ENCODE results near the gene STH.

Gene STH

DNA sequence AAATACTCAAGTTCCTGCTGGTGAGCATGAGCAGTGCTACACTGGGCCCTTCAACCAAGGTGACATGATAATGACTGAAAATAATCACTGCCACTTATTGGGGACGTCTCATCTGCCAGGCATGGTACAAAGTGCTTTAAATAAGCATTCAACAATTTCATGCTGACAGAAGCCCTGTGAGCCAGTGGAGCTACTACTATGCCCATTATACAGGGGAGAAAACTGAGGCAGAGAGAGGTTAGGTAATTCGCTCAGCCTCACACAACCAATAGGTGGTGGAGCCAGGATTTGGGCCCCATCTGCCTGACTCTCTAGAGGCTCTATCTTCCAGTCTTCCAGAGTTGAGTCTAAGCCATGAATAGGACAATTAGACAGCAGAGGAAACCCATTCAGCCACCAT is 30.3 kb upstream of the STH start:
- no peak for DNase-seq

DNA sequence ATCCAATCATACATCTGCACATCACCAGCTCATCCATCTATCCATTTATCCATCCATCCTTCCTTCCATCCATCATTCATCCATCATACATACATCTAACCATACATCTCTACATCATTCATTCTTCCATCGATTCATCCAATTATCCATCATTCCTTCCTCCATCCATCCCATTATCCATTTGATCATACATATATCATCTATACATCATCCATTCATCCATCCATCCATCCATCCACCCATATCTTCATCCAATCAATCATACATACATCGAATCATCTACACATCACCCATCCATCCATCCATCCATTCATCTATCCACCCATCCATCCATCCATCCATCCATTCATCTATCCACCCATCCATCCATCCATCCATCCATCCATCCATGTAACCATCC is 29.3 kb upstream of the STH start:
- no peak for DNase-seq

DNA sequence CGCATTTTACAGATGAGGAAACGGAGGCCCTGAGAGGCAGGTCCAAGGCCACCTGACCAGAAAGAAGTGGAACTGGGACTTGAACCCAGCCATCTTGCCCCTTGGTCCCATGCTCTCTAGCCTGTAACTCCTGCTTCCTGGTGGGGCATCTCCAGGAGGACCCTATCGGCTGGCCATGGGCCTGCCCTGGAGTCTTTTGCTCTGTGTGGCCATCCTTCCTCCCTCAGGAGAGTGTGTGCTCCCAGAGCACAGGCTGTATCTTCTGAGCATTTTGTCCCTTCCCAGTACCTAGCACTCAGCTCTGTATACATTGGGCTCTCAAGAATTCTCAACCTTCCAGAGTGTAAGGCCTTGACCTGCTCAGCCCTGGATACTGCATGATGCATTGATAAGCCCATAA is 28.4 kb upstream of the STH start:
- DNase-seq = no peak

DNA sequence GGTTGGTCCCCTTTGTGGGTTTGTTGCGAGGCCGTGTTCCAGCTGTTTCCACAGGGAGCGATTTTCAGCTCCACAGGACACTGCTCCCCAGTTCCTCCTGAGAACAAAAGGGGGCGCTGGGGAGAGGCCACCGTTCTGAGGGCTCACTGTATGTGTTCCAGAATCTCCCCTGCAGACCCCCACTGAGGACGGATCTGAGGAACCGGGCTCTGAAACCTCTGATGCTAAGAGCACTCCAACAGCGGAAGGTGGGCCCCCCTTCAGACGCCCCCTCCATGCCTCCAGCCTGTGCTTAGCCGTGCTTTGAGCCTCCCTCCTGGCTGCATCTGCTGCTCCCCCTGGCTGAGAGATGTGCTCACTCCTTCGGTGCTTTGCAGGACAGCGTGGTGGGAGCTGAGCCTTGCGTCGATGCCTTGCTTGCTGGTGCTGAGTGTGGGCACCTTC is 27.3 kb upstream of the STH start:
- DNase-seq = no peak

DNA sequence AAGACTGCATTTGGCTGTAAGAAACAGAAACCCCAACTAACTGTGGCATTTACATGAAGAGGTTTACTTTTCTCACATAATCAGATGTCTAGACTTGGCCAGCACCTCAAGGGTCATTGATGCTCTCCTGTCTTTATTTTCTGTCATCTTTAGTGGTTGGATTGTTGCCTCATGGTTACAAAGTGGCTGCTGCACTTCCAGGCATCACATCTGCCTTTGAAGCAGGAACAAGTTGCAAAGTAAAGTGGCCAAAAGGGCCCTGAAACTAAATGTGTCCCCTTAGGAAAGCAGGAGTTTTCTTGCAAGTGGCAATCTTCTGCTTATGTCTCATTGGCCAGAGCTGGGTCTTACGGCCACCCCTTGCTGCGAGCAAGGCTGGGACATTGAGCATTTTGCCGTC is 26.5 kb upstream of the STH start:
- no peak for DNase-seq

DNA sequence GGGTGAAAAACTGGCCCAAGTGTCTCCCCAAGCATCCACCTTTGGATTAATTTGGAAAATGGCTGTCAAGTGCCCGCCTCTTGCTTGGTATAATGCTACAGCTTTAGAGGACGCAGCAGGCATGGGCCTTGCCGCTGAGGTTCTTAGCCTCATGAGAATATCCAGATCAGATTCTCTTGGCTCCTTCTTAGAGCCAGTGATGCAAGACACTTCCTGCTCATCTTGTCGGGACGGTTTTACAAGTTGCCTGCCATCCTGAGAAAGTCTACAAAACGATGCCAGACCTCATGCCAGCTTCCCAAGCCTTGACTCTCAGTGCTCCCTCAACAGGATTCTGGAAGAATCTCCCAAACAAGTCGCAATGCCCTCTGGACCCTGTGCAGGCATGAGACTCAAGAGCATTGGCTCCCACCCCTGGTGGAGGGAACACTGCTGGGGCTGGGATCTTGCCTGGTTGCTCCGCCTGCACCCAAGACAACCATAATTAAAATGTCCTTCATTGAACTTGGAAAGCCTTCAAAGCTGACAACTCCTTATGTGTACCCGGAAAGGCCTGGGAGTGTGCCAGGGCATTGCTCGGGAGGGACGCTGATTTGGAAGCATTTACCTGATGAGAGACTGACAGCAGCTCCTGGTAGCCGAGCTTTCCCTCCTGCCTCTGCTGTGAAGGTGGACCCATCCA is 25.8 kb upstream of the STH start:
- no peak for DNase-seq

DNA sequence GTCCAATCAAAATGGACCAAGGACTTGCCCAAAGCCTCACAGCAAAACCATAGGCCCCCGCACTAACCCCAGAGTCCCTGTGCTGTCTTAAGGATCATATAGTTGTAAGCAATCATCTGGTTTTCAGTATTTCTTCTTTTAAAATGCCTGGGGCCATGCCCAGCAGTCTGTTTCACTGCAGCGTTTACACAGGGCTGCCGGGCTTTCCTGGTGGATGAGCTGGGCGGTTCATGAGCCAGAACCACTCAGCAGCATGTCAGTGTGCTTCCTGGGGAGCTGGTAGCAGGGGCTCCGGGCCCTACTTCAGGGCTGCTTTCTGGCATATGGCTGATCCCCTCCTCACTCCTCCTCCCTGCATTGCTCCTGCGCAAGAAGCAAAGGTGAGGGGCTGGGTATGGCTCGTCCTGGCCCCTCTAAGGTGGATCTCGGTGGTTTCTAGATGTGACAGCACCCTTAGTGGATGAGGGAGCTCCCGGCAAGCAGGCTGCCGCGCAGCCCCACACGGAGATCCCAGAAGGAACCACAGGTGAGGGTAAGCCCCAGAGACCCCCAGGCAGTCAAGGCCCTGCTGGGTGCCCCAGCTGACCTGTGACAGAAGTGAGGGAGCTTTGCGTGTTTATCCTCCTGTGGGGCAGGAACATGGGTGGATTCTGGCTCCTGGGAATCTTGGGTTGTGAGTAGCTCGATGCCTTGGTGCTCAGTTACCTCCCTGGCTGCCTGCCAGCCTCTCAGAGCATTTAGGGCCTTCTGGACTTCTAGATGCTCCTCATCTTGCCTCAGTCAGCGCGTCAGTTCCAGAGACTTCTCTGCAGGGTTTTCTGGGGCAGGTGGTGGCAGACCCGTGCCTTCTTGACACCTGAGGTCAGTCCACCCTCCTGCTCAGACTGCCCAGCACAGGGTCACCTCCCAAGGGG is 24.8 kb upstream of the STH start:
- no peak for DNase-seq

DNA sequence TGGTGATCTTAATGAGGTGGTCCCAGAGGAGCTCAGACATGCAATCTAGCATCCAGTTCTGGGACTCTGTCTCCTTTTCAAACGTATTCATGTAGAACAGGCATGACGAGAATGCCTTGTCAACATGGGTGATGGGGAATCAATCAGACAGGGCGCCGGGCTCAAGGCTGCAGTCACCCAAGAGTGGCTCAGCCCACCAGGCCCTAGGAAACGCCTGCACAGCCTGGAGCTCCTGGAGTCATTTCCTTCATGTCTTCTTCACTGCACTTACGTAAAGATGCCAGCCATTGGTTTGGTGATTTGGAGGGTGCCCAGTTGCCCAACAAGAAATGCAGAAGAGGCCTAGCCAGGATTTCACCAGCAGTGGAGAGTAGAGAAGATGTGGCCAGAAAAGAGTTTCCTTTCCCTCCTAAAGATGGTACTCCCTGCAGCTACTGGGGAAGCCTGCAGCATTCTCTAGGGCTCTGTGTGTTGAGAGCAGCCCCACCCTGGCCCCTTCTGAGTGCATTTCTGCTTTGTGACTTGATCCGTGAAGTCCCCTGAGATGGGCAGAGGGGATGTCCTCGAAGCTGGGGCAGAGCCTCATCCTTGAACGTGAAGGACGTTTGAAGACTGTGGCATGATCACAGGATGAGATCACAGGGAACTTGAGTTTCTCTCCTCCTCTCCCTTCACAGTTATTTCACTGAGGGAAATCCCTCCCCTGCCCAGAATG is 24.0 kb upstream of the STH start:
- no peak for DNase-seq

DNA sequence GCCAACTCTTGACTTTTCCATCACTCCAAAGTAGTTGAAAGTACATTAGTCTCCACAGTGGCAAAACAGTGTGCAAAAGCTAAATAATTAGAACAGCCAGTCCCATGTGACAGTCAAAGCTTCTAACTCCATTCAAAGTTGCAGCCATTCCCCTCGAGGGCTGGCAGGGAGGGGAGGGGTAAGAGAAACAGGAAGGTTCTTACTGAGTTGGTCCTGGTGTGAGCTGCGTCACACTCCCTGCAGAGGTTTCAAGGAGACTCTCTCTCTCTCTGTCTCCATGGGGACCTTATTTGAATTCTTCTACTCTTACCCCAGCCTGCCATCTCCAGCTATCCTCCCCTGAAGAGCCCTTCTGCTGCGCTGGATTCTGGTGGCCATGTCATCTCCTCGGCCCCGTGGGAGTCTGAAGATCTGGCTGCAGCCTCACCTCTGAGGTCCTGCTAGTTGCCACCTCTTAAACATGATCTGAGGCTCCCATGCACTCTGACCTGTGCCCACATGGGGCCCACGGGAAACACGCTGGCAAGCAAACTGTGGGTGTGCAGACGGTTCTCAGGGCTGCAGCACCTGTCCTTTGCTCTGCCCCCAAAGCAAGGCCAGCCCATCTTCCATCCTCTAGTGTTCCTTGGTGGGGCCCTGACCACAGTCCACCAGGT is 23.3 kb upstream of the STH start:
- no peak for DNase-seq

DNA sequence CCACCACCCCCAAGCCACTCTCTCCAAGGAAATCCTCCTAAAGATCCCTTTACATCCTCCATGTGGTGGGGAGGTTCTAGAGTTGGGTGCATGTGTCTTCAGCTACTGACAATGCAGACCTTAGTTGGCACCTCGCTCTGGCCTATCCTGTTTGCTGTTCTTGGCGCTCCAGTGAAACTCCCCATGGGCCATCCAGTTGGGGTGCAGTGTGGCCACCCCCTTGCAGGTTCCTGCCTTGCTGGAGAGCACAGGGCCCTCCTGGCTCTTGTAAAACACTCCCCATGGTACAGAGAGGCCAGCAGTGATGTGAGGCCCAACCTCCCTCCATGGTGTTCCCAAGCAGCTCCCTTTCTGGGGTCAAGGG is 22.7 kb upstream of the STH start:
- DNase-seq = no peak

DNA sequence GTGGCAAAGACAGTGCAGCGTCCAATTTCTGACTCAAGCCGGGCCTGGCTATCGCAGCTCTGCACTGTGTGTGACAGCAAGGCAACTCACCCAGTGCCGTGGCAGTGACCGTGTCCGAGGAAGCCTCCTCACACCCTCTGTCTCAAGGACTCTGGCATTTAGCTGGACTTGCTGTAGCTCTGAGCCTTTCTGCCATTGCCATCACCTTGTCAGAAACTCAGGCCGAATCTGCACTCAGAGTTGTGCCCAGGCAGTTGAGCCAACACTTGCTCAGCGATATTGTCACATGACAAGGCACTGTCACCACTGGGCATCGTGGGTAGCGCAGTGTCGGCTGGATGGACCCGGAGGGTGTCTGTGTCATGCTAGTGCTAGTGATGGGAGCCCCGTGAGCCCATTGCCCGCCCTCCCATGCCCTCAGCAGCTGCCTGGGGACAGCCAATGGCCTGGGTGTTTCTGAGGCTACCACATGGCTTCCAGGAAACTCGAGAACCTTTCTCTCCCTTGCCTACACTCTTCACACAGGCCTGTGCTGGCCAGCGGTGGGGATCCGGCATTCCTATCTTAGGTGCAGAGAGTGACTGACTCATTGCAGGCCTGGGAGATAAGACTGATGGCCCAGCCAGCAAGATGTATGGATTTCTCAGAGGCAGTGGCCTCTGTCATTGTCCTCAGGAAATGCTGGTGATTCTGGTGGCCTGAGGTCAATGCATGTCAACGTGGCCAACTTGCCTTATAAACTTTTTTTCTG is 22.1 kb upstream of the STH start:
- DNase-seq = no peak

DNA sequence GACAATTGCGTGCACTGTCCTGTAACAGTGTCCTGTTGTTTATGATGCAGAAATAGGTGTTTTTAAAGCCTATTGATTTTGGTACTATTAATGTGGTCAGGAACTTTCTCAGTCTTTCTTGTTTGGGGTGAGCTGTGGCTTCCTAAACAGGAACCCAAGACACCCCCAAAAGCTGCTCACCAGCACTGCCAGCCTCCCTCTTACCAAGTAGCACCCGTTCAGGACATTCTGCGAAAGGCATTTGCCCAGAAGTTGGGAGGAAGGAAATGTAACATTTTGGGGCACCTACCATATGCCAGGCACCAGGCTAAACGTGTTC is 21.6 kb upstream of the STH start:
- no peak for DNase-seq

DNA sequence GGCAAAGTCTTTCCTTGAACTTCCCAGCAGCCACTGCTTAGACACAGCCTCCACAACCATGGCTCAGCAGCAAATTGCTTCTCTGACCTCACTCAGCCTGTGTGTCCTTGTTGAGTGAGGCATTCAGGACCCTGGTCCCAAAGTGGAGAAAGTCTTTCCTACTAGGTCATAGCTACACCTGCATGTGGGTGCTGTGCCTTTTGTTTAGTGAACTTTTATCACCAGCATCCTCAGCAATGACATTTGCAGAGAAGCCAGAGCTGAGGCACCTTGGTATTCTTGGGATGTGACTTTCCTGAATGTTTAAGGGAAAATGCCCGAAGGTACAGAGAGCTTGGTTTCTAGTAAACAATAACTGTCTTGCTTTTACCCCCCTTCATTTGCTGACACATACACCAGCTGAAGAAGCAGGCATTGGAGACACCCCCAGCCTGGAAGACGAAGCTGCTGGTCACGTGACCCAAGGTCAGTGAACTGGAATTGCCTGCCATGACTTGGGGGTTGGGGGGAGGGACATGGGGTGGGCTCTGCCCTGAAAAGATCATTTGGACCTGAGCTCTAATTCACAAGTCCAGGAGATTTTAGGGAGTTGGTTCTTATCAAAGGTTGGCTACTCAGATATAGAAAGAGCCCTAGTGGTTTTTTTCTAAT is 20.9 kb upstream of the STH start:
- no peak for DNase-seq

DNA sequence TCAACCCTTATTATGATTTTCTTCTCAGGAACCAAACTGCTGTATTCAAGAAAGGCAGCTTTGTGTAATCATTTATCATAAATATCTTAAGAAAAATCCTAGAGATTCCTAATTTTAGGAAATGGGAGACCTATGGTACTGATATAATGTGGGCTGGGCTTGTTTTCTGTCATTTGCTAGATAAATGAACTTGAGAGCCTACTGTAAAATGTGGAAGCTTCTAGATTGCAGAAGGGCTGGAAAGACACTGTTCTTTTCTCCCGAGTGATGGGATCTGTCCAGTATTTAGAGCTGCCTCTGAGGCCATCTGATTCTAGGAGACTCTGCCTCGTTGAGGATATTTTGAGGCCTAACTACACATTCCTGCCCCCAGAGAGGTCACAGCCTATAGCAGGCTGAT is 19.9 kb upstream of the STH start:
- DNase-seq = no peak

DNA sequence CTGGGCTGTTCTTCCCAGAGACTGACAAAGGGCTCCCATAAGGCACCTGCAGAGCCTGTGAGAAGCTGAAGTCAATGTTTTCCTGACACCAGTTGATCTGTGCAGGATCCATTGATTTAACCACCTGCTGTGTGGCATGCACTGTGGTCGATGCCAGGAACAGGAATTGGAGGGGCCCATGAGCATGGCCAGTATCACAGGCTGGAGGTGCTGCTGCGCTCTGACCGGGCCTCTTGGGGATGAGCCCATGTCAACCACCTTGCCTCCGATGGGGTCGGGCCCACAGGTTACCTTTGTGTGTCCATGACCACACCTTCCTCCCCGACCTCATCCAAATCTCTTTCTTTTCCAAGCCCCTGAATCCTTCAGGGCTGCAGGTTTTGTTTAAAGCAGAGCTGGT is 18.2 kb upstream of the STH start:
- no peak for DNase-seq

DNA sequence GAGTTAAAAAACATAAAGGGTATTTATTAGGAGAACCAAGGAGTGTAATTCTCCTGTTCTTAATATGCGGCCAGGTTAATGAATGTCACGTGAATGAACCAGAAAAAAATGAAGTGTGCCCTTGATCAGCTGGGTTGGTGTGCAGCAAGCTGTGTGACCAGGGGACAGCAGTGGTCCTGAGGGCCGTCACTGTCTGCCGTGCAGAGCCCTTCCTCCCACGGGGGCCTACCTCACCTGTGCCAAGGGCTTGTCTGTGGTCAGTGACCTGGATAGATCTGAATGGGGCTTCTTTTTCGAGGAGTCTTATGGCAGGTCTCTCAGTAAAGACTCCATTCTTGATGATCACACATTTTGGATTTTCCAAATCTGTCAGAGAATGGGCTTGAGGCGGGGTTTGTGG is 17.7 kb upstream of the STH start:
- DNase-seq = no peak

DNA sequence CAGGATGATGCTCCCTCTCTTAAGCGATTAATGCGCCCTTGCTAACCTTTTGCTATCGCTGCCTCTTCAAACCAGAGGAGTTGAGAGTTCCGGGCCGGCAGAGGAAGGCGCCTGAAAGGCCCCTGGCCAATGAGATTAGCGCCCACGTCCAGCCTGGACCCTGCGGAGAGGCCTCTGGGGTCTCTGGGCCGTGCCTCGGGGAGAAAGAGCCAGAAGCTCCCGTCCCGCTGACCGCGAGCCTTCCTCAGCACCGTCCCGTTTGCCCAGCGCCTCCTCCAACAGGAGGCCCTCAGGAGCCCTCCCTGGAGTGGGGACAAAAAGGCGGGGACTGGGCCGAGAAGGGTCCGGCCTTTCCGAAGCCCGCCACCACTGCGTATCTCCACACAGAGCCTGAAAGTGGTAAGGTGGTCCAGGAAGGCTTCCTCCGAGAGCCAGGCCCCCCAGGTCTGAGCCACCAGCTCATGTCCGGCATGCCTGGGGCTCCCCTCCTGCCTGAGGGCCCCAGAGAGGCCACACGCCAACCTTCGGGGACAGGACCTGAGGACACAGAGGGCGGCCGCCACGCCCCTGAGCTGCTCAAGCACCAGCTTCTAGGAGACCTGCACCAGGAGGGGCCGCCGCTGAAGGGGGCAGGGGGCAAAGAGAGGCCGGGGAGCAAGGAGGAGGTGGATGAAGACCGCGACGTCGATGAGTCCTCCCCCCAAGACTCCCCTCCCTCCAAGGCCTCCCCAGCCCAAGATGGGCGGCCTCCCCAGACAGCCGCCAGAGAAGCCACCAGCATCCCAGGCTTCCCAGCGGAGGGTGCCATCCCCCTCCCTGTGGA is 16.0 kb upstream of the STH start:
- no peak for DNase-seq

DNA sequence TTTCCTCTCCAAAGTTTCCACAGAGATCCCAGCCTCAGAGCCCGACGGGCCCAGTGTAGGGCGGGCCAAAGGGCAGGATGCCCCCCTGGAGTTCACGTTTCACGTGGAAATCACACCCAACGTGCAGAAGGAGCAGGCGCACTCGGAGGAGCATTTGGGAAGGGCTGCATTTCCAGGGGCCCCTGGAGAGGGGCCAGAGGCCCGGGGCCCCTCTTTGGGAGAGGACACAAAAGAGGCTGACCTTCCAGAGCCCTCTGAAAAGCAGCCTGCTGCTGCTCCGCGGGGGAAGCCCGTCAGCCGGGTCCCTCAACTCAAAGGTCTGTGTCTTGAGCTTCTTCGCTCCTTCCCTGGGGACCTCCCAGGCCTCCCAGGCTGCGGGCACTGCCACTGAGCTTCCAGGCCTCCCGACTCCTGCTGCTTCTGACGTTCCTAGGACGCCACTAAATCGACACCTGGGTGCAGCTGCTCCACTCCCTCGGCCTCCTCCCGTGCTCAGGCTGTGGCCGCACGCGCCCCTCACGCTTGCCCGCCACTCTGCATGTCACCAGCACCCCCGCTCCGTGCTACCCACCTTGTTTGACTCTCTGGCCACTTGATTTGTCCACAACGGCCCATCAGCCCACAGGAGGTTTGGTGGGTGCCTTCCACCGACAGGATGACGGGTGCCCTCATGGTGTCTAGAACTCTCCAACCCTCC is 15.3 kb upstream of the STH start:
- DNase-seq = no peak

DNA sequence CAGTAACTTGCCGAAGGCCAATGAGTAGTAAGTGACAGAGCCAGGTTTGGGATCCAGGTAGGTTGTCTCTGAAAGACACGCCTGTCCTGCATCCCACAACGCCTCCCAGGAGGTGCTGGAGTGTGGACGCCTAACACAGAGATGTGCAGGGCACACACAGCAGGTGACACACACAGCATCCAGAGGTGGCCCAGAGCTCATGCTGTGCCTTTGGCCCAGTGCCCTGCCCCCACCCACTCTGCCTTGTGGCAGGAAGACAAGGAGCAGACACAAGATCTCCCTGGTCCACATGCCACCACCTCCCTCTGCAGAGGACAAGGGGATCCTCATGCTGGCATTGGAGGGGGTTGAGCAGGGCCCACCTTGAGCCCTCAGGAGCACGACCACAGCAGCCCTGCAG is 14.7 kb upstream of the STH start:
- DNase-seq = no peak

DNA sequence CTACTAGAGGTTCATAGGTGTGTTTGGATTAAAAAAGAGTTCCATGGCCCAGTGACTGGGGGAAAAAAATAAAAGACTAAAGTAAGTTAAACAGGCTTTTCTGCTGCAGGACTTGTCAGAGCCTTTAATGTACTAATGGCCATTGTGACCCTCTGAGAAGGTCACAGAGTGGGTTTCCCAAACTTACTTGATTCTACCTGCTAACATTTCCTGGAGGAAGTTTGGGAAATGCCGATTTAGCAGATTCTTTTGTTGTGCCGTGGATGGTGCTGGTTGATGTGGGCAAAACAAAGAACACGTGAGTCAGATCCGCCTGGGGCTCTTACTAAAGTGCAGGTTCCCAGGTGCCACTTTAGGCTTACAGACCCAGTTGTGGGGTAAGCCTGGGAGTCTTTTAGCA is 13.6 kb upstream of the STH start:
- DNase-seq = no peak

DNA sequence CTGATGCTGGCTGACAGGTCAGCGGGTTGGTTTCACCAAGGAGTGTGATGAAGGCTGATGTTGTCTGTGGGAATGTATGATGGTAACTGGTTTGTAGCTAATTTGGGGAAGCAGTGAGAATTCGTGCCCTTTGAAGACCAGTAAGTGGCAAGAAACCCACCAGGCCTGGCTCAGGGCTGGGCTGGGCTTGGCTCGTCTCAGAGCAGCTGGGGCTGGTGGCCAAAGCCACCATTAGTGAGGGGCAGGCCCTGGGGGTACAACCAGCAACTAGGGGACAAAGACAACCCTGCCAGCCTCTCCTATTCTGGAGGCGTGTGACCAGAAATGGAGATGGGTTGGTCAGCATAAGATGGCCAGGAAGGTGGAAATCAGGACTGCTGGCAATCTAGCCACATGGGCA is 13.0 kb upstream of the STH start:
- DNase-seq = no peak

All from activated naive CD4-positive, alpha-beta T cell treated with anti-CD3 and anti-CD28 coated beads, Interleukin-2, amount 50 U/mL, for 16 hours (primary cell).